HuH-7 (cell line): Measurements from ENCODE around the gene NSD2.
"Not testable (repeated sequence)": the region's sequence is repeated elsewhere in the genome, so short reads cannot be mapped to it uniquely, and the experiment has no call there.

Experiments
- DNase-seq: peaks from one replicate; pipeline ENCODE4 v3.0.0; 2011; ENCODE audit warnings: low spot score

Gene NSD2

GRCh38 chr4:1899149-1900086, 28.2 kb downstream of the NSD2 start:
- DNase-seq = peak; percentile 79

DNA sequence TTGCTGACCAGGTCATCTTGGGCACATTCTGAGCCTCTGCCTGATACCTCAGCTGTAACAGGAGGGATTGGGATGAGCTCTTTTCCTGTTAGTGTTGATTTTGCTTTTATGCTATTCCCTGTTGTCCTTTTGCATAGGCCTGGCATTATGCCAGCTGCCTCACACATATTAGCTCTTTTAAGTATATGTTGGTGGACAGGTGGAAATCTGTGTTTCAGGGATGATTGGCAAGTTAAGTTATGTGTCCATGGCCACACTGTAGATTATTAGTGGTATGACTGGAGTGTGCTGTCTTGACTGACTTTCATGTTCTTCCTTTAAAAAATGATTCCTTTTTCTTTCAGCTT, 28.9 kb downstream of the NSD2 start:
- DNase-seq = no peak

DNA sequence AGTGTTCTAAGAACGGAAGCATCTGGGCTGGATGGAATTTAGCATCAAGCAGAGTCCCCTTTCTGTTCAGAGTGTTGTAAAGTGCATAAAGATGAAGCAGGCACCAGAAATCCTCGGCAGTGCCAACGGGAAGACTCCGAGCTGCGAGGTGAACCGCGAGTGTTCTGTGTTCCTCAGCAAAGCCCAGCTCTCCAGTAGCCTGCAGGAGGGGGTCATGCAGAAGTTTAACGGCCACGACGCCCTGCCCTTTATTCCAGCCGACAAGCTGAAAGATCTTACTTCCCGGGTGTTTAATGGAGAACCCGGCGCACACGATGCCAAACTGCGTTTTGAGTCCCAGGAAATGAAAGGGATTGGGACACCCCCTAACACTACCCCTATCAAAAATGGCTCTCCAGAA, 29.4 kb downstream of the NSD2 start:
- no peak for DNase-seq

DNA sequence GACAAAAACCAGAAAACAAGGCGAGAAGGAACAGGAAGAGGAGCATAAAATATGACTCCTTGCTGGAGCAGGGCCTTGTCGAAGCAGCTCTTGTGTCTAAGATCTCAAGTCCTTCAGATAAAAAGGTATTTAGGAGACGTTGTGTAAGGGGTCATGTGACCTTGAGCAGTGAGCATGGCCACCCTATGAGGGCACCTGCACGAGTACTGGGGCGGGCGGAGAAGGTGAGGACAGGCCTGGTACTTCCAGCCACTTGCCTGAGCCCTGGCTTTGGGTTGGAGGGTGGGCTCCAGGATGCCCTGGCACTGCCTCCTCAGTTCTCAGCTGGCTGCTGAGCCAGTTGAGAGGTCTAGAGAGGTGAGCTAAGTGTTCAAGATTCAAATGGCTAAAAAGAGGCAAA, 29.9 kb downstream of the NSD2 start:
- no peak for DNase-seq

- no peak for DNase-seq
Measured at GRCh38 chr4:1902243-1902642, 31.1 kb downstream of the NSD2 start.

GRCh38 chr4:1903035-1903434, 31.8 kb downstream of the NSD2 start:
- DNase-seq = no peak

GRCh38 chr4:1904042-1904441, 32.8 kb downstream of the NSD2 start:
- DNase-seq = no peak

- DNase-seq = no peak
Measured at GRCh38 chr4:1907848-1908525, 36.8 kb downstream of the NSD2 start.

DNA sequence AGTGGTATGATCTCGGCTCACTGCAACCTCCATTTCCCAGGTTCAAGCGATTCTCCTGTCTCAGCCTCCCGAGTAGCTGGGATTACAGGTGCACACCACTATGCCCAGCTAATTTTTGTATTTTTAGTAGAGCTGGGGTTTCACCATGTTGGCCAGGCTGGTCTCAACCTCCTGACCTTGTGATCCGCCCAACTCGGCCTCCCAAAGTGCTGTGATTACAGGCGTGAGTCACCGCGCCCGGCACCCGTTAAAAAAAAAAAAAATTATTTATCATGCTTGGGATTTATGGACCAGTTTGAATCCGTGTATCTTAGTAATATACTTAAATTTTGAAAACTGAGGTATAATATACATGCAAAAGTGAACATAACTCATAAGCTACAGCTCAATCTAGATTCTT, 38.5 kb downstream of the NSD2 start:
- not testable (repeated sequence) for DNase-seq

DNA sequence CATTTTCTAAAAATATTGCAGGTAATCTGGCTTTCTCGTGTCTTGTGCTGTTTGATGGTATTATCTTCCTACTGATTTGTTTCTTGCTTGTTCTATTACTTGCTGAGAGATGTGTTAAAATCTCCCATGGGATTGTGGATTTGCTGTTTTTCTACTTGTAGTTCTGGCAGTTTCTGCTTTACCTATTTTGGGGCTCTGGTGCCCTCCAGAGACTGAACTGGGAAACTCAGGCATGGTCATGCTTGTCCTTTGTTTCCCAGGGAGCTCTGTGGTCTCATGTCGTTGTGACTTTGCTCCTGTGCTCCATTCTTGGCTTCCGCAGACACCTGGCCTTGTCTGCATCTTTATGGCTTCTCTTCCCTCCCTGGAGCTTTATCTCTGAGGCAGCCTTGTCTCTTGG, 39.5 kb downstream of the NSD2 start:
- peak; percentile 48 for DNase-seq

- not testable (repeated sequence) for DNase-seq
Measured at GRCh38 chr4:1911316-1911715, 40.1 kb downstream of the NSD2 start.

- DNase-seq = no peak
Measured at GRCh38 chr4:1922821-1923220, 51.6 kb downstream of the NSD2 start.

DNA sequence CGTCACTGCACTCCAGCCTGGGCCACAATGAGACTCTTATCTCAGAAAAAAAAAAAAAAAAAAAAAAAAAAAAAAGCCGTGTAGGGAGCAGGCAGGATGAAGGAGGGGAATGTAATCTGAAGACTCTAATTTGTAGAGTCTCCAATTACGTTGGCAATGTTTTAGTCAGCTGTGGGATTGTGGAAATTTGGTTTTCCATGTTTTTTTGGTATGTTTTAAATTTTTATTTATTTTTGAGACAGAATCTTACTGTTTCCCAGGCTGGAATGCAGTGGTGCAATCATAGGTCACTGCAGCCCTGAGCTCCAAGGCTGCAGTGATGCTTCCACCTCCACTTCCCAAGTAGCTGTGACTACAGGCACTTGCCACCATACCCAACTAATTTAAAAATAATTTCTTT, 56.5 kb downstream of the NSD2 start:
- no peak for DNase-seq

GRCh38 chr4:1928356-1929239, 57.4 kb downstream of the NSD2 start:
- DNase-seq = no peak

DNA sequence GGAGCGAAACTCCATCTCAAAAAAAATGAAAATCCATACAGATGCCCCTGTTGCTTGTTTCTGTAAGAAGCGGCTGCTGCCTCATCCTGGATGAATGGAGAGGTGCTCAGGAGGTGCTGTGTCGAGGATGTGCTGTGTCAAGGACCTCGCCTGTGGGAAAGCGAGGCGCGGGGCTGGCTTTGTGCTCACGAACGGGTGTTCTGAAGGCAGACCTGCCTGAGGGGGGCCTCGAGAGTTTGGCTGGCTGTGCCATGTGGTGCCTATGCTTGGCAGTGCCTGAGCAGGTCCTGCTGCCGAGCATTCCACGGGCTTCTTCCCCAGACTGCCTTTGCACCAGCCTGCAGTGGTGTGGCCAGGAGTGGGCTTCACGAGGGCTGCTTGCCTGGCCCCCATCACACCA, 61.5 kb downstream of the NSD2 start:
- DNase-seq = no peak

- DNase-seq = no peak
Measured at GRCh38 chr4:1933700-1934099, 62.5 kb downstream of the NSD2 start.

DNA sequence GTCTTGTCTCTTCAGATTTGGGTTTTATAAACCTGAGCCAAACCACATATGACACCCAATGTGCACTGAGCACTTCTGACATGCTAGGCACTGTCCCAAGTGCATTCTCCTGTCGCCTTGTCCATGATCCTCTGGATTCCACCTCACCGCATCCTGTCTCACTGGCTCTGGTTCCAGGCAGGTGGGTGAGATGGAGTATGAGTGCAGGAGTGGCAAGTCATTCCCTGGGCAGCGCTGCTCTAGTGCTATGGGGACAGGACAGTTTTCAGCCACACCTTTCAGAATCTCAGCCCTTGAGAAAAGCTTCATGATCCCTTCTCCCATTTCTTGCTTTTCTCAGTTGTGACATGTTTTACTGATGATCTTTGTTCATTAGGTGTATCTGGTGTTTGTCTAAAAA, 66.4 kb downstream of the NSD2 start:
- no peak for DNase-seq

DNA sequence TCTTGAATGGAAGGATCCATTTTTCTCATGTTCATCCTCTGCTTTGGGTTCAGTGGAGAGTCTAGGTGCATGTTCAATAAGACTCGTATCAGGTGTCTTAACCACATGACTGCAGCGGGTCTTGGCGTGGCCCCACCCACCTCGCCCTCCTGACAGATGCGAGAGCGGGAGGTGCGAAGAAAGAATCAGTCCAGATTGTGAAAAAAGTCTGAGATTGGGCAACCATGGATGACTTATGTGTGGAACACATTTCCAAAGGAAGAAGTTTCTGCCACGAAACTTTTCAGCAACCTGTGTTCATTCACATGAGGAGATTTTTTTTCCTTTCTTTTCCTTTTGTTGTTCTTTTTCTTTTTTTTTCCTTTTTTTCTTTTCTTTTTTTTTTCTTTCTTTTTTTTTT, 66.8 kb downstream of the NSD2 start:
- no peak for DNase-seq

GRCh38 chr4:1939664-1940509, 68.7 kb downstream of the NSD2 start:
- no peak for DNase-seq

DNA sequence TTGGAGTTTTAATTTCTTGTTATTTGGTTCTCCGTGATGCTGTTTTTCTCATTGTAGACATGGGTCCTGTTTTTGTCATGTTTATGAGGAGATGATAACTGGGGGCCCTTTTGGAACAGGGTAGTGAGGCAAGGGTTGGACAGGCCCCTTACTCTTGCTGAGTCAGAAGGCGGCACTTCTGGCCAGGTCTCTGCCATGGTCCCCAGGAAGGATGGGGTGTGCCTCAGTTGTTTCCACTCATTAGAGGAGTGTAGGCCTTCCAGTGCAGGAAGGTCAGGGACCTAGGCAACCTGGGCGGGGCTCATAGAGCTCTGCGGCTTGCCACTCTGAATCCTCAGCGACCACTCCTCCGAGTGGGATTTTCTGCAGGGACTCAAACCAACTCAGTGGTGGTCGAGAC, 69.4 kb downstream of the NSD2 start:
- DNase-seq = no peak

GRCh38 chr4:1943928-1944327, 72.7 kb downstream of the NSD2 start:
- DNase-seq = no peak
